Activated CD8-positive, alpha-beta T cell treated with anti-CD3 and anti-CD28 coated beads for 36 hours (primary cell): ENCODE data around the gene YEATS2. TPM values are rescaled to one million over a fixed set of nuclear protein-coding genes. Genes with fewer than 3 reads are reported as not detected.

Experiments used
- ATAC-seq: fragments of 200-7000 bp; cut with Tn5 transposase; one replicate; pipeline ENCODE4 v1.10.0; 2021; ENCODE audit warnings: mild to moderate bottlenecking, moderate library complexity
- CTCF ChIA-PET: fragments of 350-600 bp; sonication (Branson Sonifier 250); formaldehyde crosslinking; loops from one replicate; lab custom pipeline; 2021; ENCODE audit warnings: antibody characterized with exemption; lab: Charles Lee
- POLR2A ChIA-PET: fragments of 350-600 bp; sonication (Branson Sonifier 250); formaldehyde crosslinking; loops from one replicate; lab custom pipeline; 2021; ENCODE audit warnings: antibody characterized with exemption; lab: Charles Lee
- DNase-seq: peaks from one replicate; pipeline ENCODE4 v3.0.0-alpha.2; 2020
- H3K27ac Mint-ChIP-seq: one replicate; pipeline ENCODE4 v1.8.0; 2021; ENCODE audit warnings: mild to moderate bottlenecking, mixed read lengths
- H3K27me3 Mint-ChIP-seq: one replicate; pipeline ENCODE4 v1.8.0; 2021; ENCODE audit warnings: mixed read lengths
- H3K36me3 Mint-ChIP-seq: one replicate; pipeline ENCODE4 v1.8.0; 2021; ENCODE audit warnings: low read depth, mixed read lengths
- H3K4me1 Mint-ChIP-seq: one replicate; pipeline ENCODE4 v1.8.0; 2021; ENCODE audit warnings: low read depth, mixed read lengths
- H3K4me3 Mint-ChIP-seq: one replicate; pipeline ENCODE4 v1.8.0; 2021; ENCODE audit warnings: mild to moderate bottlenecking, moderate library complexity, mixed read lengths
- H3K9me3 Mint-ChIP-seq: one replicate; pipeline ENCODE4 v1.8.0; 2021; ENCODE audit warnings: mixed read lengths
- CTCF ChIP-seq: fragments of 200-600 bp; IDR thresholded peaks from one replicate; pipeline ENCODE4 v1.8.0; 2022; ENCODE audit warnings: antibody characterized with exemption, mild to moderate bottlenecking
- intact Hi-C: fragments of 100-400 bp; cut with micrococcal nuclease; formaldehyde crosslinking; loops from one replicate; pipeline ENCODE4 v1.10.0; 2022
- total RNA-seq, 2 experiments: library from RNA; stranded (reverse); gene quantifications; one replicate each; pipeline ENCODE4 v1.2.3, GENCODE V29; 2021

The YEATS2 gene
- total RNA-seq, 2 experiments from 2014 or later = 65.0 to 67.7 TPM

GRCh38 chr3:183797996-183798395, 100.4 kb downstream of the YEATS2 start:
- Mint-ChIP-seq H3K27me3 (no peaks in the 10 kb centered on the region), H3K4me3 (no peak overlapping the region), H3K9me3 (no peaks in the 10 kb centered on the region), H3K27ac (no peak overlapping the region), H3K36me3 (peaks cover 66% of the 10 kb centered on the region), H3K4me1 (no peaks in the 10 kb centered on the region)
- ChIA-PET POLR2A (no interaction called here), CTCF (interaction anchor here (1.4 kb wide), 1 partner anchor 32 kb away, joined by 3 read pairs; no protein-coding TSS in a partner anchor)
- intact Hi-C loops = no loop called here
- TF ChIP-seq CTCF = no peak
- DNase-seq = no peak
- ATAC-seq = no peak

GRCh38 chr3:183799461-183799860, 101.9 kb downstream of the YEATS2 start:
- ChIA-PET POLR2A (no interaction called here), CTCF (interaction anchor here (1.4 kb wide), 1 partner anchor 33 kb away, joined by 3 read pairs; no protein-coding TSS in a partner anchor)
- DNase-seq = no peak
- Mint-ChIP-seq H3K4me1 (no peaks in the 10 kb centered on the region), H3K4me3 (no peak overlapping the region), H3K36me3 (peaks cover 67% of the 10 kb centered on the region), H3K9me3 (no peaks in the 10 kb centered on the region), H3K27me3 (no peaks in the 10 kb centered on the region), H3K27ac (no peak overlapping the region)
- no peak for TF ChIP-seq CTCF
- ATAC-seq = no peak
- intact Hi-C loops = no loop called here

DNA sequence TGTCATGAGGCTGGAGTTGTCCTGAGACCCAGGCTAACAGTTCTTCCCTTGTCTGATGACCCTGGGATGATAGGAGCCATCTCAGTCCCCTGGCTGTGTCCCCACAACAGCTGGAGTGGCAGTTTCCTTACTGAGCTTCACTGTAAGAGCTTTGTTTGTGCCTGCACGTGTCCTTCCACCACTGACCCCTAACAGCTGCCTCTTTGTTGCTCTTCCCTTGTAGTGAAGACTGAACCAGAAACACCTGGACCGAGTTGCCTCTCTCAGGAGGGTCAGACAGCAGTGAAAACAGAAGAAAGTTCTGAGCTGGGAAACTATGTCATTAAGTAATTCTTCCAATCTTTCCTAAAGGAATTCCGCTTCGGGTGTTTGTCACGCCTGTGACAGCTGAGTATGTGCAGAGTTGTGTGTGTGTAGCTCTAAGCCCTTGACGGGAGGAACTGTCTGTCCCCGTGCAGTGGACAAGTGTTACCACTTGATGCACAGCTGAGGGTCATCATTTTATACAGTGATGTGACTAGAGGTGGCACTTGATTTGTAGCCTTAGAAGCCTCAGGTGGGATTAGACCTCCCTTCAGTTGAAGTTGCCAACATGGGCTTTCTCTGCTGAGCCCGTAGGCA, 102.8 kb downstream of the YEATS2 start:
- intact Hi-C loops = no loop called here
- Mint-ChIP-seq H3K36me3 (peaks cover 63% of the 10 kb centered on the region), H3K4me3 (no peak overlapping the region), H3K27ac (no peak overlapping the region), H3K4me1 (no peaks in the 10 kb centered on the region), H3K27me3 (no peaks in the 10 kb centered on the region), H3K9me3 (no peaks in the 10 kb centered on the region)
- no peak for TF ChIP-seq CTCF
- ATAC-seq (no peak), DNase-seq (no peak)
- POLR2A ChIA-PET = interaction anchor here (0.6 kb wide), 1 partner anchor 356 kb away, joined by 3 read pairs; no protein-coding TSS in a partner anchor
- CTCF ChIA-PET = no interaction called here

DNA sequence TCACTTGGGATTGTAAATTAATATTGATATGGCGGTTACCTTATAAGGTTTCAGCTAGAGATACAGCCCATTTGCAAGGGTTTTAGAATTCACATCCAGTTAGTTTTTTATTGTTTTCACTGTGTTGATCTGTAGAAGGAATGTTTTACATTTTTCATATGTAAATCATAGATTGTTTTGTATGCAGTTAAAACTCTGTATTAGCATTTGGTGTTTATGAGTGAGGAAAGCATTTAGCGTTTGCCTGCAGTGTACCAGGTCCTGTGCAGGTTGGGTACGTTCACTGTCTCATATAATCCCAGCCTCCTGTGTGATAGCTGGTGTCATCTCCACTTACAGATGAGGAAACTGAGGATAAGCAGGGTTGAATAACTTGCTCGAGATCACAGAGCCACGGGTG, 104.0 kb downstream of the YEATS2 start:
- intact Hi-C loops = no loop called here
- ChIA-PET POLR2A (interaction anchor here (1.7 kb wide), 1 partner anchor 17 kb away, joined by 4 read pairs; no protein-coding TSS in a partner anchor), CTCF (no interaction called here)
- ATAC-seq (no peak), DNase-seq (no peak)
- Mint-ChIP-seq H3K4me1 (no peaks in the 10 kb centered on the region), H3K9me3 (no peaks in the 10 kb centered on the region), H3K27me3 (no peaks in the 10 kb centered on the region), H3K36me3 (peaks cover 62% of the 10 kb centered on the region), H3K4me3 (no peak overlapping the region), H3K27ac (no peak overlapping the region)
- no peak for TF ChIP-seq CTCF

DNA sequence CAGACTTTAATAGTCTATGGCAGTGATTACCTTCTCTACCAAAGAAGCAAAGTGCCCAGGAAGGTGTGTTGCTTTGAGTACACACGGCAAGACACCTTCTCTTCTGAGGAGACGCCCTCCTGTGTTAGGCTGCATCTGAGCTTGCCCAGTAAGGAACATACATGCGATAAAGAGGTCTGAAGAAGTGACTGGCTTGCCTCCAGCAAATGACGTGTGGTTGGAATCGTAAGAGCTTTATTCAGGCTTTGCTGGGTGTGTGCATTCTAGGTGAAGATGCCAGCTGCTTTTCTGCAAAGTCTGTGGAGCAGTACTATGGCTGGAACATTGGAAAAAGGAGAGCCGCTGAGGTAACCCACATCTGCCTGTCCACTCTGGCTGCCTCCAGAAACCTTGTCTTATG, 105.4 kb downstream of the YEATS2 start:
- no peak for ATAC-seq
- Mint-ChIP-seq H3K36me3 (peaks cover 67% of the 10 kb centered on the region), H3K4me3 (no peak overlapping the region)

More for the DNA sequence above, 105.4 kb downstream of the YEATS2 start:
- Mint-ChIP-seq H3K9me3 (no peaks in the 10 kb centered on the region), H3K4me1 (no peaks in the 10 kb centered on the region), H3K27me3 (no peaks in the 10 kb centered on the region), H3K27ac (no peak overlapping the region)
- ChIA-PET POLR2A (interaction anchor here (1.7 kb wide), 1 partner anchor 16 kb away, joined by 4 read pairs; no protein-coding TSS in a partner anchor), CTCF (interaction anchor here (0.8 kb wide), 1 partner anchor 22 kb away, joined by 3 read pairs; no protein-coding TSS in a partner anchor)
- no peak for DNase-seq
- intact Hi-C loops = no loop called here
- no peak for TF ChIP-seq CTCF
